T-helper 1 cell (primary cell): ENCODE measurements around the gene WWC1.

Experiments
- DNase-seq, 5 donors: peaks; one replicate each; pipeline ENCODE4 v3.0.0-alpha.2; 2012 to 2020

The WWC1 gene

DNA sequence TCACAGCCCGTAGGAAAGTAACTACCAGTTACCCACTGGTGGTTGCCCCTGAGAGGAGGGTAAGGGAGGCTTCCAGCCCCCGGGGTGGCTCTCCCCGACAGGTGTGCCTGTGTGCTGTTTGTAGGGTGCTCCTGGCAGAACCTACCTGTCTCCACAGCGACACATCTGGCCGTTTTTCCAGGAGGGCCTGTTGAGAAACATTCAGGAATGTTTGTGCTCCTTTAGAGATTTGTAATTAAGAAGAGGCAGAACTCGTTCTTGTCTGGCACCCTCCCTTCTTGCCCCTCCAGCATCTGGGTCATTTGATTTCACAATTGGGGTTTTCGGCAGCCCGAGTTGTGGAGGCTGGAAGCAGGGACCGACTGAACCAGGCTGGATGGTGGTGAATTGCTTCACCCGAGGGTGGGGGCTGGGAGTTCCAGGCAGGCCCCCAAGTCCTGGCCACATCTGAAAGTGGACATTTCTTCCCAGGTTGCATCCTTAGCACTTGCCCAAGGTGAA, 74.2 kb downstream of the WWC1 start:
- DNase-seq, result no peak

DNA sequence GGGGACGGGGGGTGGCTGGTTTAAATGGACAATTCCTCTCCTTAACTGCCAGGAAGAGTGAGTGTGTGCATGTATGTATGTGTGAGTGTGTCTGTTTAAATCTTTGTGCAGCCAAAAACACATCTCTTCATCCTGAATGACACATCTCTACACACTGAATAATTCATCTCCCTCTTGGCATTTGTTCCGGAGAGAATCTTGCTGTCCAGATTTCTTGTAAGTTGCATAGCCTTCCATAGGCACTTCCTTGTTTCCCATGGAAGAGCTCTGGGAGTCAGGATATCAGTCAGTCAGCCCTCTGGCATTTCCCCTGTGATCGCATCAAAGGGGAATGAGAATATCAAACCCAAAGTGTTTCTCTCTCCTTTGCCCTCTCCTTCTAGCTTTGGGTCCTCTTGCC, 74.7 kb downstream of the WWC1 start:
- no peak for DNase-seq

DNA sequence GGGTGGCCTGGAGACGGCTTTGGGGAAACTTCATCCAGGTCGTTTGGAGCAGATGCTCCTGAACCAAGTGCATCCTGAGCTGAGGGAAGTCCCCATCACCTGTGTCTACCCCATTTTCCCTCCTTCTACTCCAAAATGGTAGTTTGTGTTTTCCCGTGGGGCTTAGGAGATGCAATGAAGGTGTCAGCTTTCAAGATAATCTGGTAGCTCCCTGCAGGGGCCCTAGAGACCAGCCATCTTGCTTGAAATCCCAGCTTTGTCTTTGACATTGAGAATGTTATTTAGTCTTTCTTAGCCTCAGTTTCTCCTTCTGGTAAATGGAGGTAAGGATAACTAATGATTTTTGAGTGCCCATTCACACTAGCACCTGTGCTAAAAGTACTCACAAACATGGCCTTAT, 77.4 kb downstream of the WWC1 start:
- no peak for DNase-seq

DNA sequence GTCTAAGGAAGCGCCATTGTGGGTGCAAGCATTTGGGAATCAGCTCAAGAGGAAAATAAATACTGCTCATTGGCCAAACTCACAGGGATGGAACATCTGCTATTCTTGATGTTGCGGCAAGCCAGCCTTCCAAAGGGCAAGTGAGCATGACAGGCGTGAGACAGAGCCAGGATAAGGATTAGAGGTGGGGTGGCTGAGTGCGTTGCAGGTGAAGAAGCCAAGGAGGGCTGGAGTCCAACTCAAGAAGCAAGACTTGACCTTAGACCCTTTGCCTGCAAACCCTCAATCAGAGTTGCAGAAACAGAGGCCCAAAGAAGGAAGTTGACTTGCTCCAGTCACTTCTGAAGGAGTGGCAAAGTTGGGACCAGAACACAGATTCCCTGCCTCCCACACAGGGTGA, 79.4 kb downstream of the WWC1 start:
- DNase-seq, result no peak

DNA sequence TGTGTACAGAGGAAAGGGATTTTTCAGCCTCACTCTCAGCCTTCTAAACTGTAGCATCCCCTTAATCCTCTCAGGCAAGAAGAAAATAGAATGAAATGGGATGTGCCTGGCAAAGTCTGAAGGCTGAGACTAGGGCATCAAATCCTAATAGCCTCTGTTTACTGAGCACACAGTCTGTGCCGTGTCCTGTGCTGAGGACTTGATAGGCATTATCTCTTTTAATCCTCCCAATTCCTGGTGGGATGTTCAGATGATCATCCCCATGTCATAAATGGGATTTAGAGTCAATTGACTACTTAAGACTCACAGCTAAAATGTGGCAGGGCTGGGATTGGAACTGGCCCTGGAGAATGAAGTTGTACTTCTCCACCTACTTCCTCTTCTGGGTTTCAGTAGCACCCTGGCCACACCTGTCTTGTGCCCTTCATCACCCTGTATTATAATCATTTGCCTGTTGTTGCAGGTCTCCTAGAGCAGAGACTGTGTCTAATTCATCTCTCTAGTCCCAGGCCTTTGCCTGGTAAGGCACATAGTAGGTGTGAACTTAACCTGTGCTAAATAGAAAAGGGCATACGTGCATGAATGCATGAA, 81.0 kb downstream of the WWC1 start:
- DNase-seq, result no peak

DNA sequence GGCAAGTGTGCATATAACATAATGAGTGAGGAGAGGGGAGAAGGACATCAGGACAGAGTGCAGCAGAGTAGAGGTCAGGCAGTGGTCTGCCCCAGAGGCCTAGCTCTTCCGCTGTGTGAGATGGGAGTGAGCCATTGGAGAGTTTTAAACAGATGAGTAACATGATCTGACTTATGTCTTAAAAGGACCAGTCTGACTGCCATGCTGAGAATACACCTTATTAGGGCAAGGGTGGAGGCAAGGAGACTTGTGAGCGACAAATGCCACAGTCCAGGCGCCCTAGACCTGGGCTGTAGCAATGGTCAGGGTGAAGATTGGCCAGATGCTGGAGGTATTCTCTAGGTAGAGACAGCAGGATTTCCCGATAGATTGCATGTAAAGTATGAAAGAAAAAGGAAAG, 83.1 kb downstream of the WWC1 start:
- no peak for DNase-seq

DNA sequence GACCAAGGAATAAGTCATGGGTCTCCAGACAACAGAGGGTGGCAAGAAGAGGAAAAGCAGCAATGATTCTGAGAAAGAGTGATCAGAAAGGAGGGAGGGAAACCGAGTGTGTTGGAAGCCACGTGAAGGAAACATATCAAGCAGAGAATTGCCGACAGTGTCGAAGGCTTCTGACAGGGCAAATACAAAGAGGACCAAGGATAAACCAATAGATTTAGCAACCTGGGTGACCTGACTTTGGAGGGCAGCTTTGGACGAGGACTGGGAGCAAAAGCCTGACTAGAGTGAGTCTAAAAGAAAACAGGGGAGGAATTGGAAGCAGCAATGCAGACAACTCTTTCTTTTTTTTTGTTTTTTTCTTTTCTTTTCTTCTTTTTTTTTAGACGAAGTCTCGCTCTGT, 83.8 kb downstream of the WWC1 start:
- no peak for DNase-seq

DNA sequence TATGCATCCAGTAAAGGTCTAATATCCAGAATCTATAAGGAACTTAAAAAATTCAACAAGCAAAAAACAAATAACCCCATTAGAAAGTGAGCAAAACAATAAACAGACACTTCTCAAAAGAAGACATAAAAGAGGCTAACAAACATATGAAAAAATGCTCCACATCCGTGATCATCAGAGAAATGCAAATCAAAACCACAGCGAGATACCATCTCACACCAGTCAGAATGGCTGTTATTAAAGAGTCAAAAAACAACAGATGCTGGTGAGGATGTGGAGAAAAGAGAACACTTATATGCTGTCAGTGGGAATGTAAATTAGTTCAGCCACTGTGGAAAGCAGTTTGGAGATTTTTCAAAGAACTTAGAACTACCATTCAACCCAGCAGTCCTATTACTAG, 86.1 kb downstream of the WWC1 start:
- DNase-seq, result peak in 2 of 5 donors; percentile 17 to 73

DNA sequence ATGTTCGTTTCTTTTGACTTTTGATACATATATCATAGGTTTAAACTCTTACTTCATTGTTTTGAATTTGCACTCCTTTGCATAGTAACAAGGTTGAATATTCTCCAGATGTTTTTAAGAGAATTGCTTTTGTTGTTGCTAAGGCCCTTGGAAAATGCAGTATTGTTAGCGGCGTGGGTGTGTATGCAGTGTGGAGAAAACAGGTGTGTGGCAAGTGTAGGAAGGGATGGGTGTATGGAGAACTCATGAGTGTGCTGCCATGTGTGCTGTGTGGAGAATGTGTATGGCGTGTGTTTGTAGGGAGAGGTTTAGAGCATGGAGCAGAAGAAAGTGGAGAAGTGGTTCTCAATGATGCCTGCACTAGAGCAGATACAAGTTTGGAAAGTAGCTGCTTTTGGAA, 87.3 kb downstream of the WWC1 start:
- no peak for DNase-seq

DNA sequence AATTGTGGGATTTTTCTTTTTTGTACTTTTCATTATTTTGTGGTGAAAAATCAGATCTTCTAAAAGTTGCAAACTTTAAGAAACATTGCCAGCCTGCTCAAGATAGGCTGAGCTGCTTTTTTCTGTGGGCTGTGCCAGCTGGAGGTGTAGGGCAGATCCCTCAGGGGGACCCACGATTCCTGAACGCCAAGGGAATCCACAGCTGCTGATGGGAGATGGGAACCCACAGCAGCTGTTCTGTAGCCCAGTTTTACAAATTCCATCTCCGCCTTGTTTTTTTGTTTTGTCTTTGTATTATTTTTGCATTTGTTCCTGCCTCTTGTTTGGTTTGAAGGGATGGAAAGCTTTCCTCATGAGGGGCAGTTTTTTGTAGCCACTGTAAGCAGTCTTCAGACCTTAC, 91.0 kb downstream of the WWC1 start:
- no peak for DNase-seq

DNA sequence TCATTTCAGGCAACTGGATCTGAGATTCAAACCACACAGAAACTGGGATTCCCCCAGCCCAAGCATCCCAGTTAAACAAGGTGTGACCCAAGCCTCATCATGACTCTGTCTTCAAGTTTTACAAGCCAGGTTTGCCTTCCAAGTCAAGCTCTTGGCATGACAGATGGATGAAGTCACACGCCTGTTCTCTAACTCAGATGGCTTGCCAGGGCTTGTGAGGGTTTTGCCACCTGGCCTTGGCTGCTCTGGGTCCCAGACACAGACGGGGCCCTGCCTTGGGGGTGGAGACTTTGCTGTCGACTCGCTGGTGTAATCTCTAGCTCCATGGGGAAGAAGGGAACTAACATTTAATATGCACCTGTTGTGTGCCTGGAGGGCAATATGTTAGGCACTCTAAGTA, 99.0 kb downstream of the WWC1 start:
- DNase-seq, result no peak

DNA sequence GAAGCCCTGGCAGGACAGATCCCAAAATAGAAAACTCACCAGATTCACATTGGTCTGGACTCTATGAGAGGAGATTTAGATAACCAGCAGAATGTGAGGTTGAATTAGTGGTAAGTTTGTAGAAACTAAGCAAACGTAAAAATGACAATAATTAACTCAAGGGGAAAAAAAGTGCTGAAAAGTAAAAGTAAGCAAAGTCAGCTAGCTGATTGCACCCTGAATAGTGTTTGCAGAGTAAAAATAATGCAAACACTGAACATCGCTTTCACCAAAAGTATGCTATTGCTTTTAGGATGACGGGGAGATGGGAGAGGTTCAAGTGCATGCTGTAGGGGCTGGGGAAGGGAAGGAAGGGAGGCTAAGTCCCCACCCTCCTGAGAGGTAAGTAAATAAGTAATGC, 102.3 kb downstream of the WWC1 start:
- DNase-seq, result no peak

DNA sequence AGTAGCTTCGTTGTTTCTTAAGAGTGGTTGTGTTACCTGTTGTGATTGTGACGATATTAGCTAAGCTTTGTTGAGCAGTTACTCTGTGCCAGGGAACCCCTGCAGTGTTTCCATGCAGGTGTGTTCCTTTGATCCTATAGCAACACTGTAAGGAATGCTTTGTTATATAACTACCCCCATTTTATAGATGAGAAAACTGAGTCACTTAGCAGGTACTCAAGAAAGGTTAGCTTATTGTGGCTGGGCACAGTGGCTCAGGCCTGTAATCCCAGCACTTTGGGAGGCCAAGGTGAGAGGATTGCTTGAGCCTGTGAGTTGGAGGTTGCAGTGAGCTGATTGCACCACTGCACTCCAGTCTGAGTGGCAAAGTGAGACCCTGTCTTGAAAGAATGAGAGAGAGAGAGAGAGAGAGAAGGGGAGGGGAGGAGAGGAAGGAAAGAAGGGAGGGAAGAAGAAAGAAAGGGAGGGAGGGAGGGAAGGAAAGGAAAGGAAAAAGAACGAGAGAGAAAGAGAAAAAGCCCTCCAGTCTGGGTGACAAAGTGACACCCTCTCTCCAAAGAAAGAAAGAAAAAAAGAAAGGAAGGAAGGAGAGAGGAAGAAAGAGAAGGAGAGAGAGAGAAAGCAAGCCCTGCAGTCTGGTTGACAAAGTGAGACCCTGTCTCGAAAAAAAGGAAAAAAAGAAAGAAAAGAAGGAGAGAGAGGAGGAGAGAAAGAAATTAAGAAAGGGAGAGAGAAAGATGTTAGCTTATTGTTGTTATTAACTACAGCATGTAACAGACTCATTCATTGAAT, 109.2 kb downstream of the WWC1 start:
- no peak for DNase-seq

DNA sequence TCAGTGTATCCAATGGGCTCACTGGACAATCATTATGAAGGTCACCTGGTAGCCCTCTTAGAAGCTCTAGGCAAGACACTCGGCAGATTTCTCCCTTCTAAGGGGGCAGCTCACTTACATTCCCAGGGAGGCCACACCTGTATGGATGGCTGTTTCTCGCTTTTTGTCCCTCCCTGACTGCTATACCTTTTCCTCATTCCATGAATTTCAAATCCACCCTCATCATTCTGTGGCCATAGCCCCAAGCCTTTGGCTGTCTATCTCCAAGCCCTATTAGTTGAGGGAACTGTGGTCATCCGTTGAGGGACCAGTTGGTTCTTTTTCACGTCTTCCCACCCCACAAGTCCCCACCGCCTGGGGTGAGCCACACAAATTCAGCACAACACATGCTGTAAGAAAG, 109.8 kb downstream of the WWC1 start:
- no peak for DNase-seq

DNA sequence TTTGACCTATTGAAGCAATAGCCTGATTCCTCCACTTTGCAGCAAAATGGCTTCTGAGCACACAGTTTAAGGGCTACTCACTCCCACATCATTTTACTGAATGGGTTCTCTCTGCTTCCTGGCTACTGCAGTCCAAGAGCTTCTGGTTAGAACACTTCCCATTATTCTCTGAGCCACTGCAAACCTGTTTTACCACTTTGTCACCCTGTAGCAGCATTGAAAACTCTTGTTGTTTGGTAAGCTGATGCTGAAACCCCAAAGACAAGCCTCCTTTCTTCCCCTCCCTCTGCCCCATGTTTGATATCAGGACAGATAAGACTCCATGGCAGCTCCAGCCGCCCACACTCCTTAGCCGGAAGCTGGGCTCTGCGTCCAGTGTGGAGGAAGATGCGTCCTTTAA, 110.4 kb downstream of the WWC1 start:
- DNase-seq, result no peak

DNA sequence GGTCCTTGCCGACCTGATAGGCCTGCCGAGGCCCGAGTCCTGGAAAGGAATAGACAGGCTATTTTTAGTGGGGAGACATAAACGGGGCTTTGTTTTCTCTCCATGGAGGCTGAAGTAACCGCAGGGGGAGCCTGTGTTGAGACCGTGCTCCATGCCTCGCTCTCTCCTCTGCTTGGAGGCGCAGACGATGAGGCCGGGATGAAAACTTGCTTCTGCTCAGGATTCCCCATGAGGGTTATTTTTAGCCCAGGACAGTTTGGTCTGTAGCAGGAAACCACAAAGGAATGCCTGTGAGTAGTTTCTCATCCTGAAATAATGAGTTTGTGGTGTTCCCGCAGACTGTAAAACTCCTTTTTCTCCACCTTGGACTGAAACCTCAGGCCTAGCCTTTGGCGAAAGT, 112.9 kb downstream of the WWC1 start:
- no peak for DNase-seq

DNA sequence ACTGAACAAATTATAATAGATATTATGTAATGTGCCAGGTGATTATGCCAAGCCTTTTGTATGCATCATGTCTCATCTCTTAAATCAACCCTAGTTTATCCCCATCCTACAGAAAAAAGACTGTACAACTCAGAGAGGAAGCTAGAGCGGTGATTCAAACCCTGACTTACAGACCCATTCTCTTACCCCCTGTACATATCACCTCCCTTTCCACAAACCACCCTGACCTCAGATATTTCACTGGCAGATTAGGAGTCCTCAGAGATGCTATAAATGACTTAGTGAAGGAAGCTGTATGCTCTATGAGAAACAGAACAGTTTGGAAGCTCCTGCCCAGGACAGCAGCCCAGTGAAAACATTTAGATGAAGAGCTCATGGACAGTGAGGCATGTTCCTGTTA, 115.8 kb downstream of the WWC1 start:
- DNase-seq, result peak in 1 of 5 donors; percentile 35

DNA sequence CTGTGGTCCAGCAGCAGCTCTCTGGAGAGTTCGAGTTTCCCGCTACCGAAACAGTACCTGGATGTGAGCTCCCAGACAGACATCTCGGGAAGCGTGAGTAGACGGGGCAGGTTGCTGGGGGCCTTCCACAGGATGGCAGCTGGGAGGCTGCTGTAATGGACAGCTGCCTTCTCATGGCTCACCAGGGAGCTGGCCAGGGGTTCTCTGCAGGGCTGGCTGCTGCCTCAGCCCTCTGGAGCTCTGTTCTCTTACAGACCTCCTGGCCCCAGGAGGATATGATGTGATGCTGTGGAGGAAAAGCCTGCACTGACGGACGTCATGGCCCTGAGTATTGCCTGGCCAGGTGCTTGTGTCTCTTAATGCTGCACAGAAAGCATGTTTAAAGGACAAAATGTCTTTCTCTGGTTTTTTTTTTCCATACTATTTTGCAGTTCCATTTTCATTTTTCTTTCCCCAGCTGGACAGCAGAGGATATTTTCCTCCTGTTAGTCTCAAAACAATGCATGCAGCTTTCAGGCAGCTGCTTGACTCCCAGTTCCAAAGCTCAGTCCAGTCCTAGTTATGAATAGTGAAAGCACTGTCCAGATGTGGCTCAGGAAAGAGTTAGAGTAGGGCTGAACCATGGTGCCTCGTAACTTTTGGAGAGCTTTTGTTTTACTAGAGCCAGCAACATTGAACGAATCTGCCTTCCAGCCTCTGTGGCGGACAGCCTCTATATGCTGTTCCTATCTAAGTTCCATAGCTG, 117.3 kb downstream of the WWC1 start:
- DNase-seq, result no peak

DNA sequence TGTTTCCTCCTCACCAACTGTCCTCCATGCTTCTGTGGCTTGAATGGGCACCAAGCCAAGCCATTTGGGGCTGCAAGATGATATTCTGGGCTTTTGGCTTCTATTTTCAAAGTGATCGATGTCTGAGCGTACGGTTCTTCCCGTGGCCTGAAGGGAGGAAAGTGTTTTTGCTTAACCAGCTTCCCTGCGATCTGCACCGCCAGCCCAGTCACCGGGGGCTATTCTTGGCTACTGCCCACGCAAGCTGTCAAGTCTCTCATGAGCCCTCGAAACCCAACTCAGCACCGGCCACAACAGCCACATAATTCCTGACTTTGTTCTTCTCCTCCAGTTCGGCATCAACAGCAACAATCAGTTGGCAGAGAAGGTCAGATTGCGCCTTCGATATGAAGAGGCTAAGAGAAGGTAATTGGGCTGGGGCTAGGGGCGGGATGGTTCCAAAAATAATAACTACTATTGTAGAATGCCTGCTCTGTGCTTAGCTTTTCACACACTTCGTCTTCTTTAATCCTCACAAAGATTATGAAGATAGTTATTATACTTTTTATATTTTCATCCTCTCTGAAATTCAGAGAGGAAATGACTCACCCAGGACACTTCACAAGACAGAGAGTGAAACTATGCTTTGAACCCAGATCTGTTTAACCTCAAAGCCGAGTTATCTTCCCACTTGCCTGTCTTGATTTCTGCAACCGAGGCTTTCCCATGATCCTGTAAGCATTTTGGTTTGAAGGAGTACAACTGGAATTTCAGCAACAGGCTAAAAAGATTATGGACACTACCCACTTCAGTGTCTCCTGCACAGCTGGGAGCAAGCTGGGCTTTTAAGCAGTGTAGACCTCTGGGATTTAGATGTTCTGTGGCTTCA, 118.4 kb downstream of the WWC1 start:
- DNase-seq, result peak in 1 of 5 donors; percentile 48

DNA sequence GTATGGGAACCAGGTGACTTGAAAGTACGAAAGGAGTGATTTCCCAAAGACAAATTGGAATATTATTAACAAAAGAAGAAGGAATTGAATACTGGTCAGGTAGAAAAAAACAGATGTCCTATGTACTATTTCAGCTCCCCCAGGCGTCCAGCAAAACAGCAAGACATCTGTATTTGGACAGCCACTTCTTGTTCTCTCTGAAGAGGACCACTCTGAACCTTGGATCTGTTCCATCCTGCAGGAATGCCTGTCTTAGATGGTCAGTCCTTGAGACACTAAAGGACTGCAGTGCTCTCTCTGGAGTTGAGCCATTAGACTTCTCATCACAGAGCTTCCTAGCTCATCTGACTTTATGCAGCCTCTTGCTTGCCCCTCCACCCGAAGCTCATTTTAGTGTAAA, 120.4 kb downstream of the WWC1 start:
- no peak for DNase-seq

DNA sequence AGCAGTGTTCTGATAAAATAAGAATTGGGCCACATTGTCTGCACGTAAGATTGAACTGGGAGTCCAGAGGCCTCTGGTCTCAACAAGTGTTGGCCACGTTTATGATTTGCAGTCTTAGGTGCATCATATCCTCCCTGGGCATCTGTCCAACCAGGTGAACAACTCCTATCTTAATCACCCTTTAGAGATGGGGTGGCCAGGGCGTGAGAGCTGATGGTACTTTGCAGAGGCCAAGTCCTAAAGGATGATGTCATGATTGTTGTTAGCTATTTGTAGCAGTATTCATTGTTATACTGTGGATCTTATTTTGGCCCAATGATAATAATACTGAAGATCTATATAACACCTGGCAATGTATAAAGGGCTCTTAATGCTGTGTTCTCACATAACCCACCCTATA, 121.6 kb downstream of the WWC1 start:
- DNase-seq, result no peak

DNA sequence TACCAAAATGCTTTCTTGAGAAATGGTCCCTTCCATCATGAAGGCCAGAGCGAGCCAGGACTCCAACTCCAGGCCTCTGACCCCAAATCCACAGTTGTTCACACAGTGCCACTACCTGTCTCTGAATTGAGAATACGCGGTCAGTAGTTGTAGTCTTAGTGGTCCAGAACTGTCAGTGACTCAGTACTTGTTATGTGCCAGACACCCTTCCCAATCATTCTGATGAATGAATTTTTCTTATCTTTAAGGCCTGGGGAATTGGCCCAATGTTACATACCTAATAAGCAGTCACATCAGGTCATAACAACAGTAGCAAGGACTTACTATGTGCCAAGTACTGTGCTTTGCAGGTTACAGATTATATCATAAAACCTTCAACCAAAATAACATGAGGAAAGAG, 122.2 kb downstream of the WWC1 start:
- DNase-seq, result no peak

DNA sequence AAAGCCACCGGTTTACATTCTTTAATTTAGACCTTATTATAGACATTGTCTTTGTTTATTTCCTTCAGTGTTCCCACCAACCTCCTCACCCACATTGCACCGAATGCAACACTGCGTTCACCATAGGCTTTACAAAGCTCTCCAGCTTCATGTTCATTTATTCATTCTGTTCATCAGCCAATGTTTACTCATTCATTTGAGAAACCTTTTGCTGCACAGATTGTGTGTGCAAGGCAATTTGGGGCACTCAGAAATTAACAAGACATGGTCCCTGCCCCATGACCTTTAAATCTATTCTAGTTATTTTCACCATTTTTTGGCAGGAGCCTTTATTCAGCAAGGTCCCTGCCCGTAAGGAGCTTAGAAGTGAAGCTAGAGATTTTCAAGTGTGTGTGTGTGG, 124.0 kb downstream of the WWC1 start:
- DNase-seq, result no peak
